Activated CD4-positive, alpha-beta T cell treated with anti-CD3 and anti-CD28 coated beads for 48 hours (primary cell): ENCODE measurements around the gene DHX32.

Experiments
- DNase-seq: peaks from one replicate; pipeline ENCODE4 v3.0.0-alpha.2; 2020

The DHX32 gene

DNA sequence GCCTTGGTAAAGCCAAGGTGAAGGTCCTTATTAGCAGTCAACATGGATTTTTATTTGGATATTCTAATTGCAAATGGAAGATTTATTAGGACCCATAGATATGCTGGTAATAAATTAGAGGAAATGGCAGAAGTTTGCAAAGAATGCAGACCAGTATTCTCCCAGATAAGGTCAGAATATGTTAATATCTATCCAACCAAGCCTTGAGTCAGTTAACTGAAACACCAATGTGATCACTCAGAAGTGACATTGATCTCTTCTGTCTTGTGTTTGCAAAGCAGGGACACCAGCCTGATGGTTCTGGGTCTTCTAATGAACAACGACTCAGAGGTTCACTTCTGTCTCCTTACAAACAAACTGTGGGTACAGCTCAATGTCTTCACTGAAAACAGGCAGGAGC, 79.5 kb downstream of the DHX32 start:
- DNase-seq, result no peak

- no peak for DNase-seq
Measured at GRCh38 chr10:125799451-125800182, 81.5 kb downstream of the DHX32 start.

DNA sequence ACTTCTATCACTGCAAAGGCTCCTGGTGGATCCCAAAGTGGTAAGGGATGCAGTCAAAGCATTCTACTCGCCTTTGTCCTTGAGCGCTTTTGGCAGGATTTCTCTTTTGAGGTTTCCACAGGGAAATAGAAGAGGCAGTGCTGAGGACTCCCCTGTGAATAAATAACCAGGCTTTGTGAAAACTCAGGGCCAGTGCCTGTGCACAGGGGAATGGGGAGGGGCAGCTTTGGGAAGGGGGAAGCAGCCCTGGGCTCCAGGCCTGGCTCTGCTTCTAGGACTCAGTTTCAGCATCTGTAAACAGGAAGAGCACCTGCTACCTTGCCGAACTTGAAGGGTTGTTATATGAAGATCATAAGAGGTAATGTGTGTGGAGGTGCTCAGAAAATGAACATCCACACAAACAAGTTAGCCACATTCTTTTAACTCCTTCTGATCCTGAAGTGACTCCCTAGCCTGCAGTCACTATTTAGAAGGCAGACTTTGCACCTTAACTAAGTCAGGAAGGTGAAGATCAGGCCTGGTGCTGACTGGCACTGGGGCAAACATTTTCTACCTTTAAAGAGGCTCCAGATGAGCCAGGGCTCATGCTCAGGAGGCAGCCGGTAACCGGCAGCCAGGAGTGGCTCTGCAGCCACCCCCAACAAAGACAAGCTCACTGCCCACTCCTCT, 83.0 kb downstream of the DHX32 start:
- DNase-seq, result no peak

DNA sequence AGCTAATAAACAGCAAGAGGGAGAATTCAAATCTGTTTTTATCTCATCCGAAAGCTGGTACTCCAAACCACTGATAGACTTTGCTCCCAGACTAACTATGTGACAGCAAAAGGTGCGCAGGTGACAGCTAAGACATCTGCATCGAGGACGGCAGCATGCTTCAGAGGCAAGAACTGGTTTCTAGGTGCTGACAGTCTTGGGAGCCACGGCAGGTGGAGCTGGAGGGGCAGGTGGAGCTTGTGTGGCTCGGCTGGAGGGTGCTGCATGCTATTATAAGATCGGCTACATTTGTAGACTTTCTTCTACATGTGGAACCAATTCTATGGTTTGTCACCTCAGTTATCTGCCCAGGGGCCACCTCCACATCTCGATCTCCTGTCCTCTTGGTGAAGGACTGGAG, 83.7 kb downstream of the DHX32 start:
- no peak for DNase-seq

GRCh38 chr10:125795637-125796190, 85.4 kb downstream of the DHX32 start:
- no peak for DNase-seq

- no peak for DNase-seq
Measured at GRCh38 chr10:125795128-125795527, 86.0 kb downstream of the DHX32 start.

DNA sequence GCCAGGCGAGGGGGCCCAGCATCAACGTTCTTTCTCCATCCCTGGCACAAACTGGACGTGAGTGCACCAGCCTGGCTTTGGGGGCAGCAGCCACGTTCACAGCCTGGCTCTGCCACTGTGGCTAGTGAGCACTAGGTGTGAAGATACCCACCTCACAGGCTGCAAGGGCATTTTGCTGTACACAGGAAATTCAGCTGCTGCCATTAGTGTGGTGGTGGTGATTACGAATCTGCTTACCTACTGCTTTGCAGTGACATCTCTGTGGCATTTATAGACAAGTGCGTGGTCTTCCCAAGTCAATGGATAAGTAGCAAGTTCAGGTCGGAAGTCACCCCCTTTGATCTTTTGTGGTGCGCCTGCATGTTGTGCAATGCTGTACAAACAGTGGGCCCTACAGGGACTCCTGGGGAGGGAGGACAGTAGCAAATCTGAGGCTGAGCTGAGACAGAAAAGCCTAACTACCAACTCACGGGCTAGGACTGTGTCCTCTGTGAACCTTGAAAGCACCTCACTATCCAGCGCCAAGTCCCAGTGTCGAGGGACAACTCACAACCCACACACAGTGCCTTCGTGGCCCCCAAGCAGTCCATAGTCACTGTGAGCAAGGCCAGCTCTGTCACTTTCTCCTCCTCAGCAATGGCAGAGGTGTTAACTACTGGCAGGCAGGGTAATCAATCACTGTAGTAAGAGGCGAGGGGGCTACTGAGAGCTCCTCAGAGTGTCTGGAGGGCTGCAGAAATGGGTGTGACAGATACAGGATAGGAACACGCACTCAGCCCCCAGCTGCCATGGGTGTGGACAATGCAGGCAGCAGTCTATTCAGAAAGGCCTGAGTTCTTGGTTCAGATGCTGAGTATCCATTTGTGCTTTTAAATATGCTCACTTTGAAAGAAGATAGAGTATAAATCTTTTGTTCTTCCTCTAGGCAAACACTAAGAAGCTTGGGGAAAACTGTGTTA, 88.5 kb downstream of the DHX32 start:
- DNase-seq, result no peak

DNA sequence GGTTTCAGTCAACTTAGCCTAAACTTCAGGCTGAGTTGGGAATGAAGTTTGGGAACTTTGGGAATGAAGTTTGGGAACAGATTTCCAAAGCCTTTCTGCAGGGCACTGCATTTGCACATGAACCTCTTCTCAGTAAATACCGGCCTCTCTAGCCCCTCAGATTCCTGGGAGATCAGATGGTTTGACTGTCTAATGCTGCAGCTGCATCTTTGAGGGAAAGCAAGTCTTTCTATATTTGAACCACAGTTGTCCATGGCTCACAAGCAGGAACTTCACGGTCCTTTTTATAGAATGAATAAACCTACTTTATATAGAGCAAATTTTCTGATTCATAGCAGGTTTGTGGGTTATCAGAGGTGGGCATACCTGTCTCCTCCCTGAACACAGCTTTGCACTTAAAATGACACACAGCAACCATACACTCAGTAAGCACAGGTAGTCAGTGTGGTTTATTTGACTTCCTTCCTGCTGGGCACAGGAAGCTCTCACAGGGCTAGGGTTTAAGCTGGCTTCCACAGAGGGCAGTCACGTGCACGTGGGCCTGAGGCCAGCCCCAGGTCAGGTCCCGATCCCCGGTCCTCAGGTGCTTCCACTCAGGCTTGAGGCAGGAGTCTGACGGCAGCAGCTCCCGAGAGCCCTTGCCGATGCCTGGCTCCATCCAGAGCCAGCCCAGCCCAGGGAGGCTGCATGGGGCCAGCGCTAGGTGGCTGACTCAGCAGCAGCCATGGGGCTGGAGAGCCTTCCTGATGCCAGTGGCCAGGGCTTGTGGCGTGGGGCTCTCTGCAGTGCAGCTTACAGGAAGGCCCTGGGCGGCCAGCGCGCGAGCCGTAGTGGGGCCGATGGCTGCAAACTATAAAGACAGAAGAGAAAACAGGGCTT, 92.7 kb downstream of the DHX32 start:
- DNase-seq, result no peak
